Esophagus muscularis mucosa (tissue), 4 donors: Measurements from ENCODE around the gene TNFRSF6B.

Experiments
- CTCF ChIP-seq, 3 experiments: fragments of 200-600 bp in 2 of 3; fragments of 450-650 bp in 1 of 3; sonication (generic) in 2 of 3; IDR thresholded peaks; one replicate each; pipeline ENCODE4 v1.5.1; 2017 to 2019; ENCODE audit warnings: antibody characterized with exemption in 3 of 3, mild to moderate bottlenecking in 2 of 3, moderate library complexity in 1 of 3
- EP300 ChIP-seq: sonication (generic); formaldehyde crosslinking; IDR thresholded peaks from one replicate; pipeline ENCODE4 v1.6.1; 2017; ENCODE audit warnings: antibody characterized with exemption
- POLR2A ChIP-seq: fragments of 450-650 bp; IDR thresholded peaks from one replicate; pipeline ENCODE4 v1.6.1; 2017; ENCODE audit warnings: antibody characterized with exemption, moderate library complexity, mild to moderate bottlenecking, low read depth
- POLR2AphosphoS5 ChIP-seq, 2 donors: sonication (generic); formaldehyde crosslinking; IDR thresholded peaks; one replicate each; pipeline ENCODE4 v1.6.1; 2017; ENCODE audit warnings: antibody characterized with exemption in 2 of 2

GRCh38 chr20:63742381-63743024 is 46.1 kb downstream of the TNFRSF6B start:
- no peak for TF ChIP-seq CTCF (IDR thresholded peaks at IDR 0.05)
- TF ChIP-seq POLR2A, result no peak
- TF ChIP-seq POLR2AphosphoS5 (IDR thresholded peaks at IDR 0.05), result no peak
- no peak for TF ChIP-seq EP300
